OCI-LY7 (cell line): ENCODE data around the gene CCDC92. TPM values are rescaled to one million over a fixed set of nuclear protein-coding genes. Genes with fewer than 3 reads are reported as not detected.

ENCODE experiments used
- BruUV-seq: library from RNA; stranded (reverse); fragments of 400-500 nt; replicated peaks from 2 replicates; lab custom pipeline; 2021; lab: Mats Ljungman, UMichigan
- CTCF ChIA-PET: fragments of 300-600 bp; sonication (Branson Sonifier 250); formaldehyde crosslinking; loops from one replicate; lab custom pipeline; 2022; ENCODE audit warnings: antibody characterized with exemption; ENCODE audit not compliant: unreplicated experiment; lab: Charles Lee
- POLR2A ChIA-PET: fragments of 300-600 bp; sonication (Branson Sonifier 250); formaldehyde crosslinking; loops from one replicate; lab custom pipeline; 2022; ENCODE audit warnings: antibody characterized with exemption; lab: Charles Lee
- DNase-seq: peaks from one replicate; pipeline ENCODE4 v3.0.0-alpha.2; 2015; ENCODE audit warnings: low spot score
- H2AFZ ChIP-seq: fragments of 200-600 bp; sonication (generic), shearing (Covaris generic); 2 replicates; pipeline ENCODE4 v1.6.1; 2014; ENCODE audit warnings: mild to moderate bottlenecking, antibody characterized with exemption, low read length, moderate library complexity
- H3K27ac ChIP-seq: fragments of 200-600 bp; sonication (generic); 2 replicates; pipeline ENCODE4 v1.5.1; 2014; ENCODE audit warnings: mixed run types, low read depth, mild to moderate bottlenecking, moderate library complexity, low read length, inconsistent platforms; ENCODE audit not compliant: poor library complexity, severe bottlenecking
- H3K36me3 ChIP-seq: fragments of 200-600 bp; sonication (generic); 2 replicates; pipeline ENCODE4 v1.6.1; 2014; ENCODE audit warnings: mild to moderate bottlenecking, antibody characterized with exemption, low read length, moderate library complexity, mixed read lengths; ENCODE audit not compliant: insufficient read depth
- H3K4me1 ChIP-seq: fragments of 200-600 bp; sonication (generic); 2 replicates; pipeline ENCODE4 v1.5.1; 2014; ENCODE audit warnings: mild to moderate bottlenecking, low read length; ENCODE audit not compliant: insufficient read depth, poor library complexity, severe bottlenecking
- H3K4me2 ChIP-seq: fragments of 200-600 bp; sonication (generic); 2 replicates; pipeline ENCODE4 v1.6.1; 2014; ENCODE audit warnings: mild to moderate bottlenecking, low read length
- H3K4me3 ChIP-seq: fragments of 200-600 bp; sonication (generic); 2 replicates; pipeline ENCODE4 v1.5.1; 2014; ENCODE audit warnings: mild to moderate bottlenecking, low read depth, low read length; ENCODE audit not compliant: poor library complexity, severe bottlenecking
- H3K79me2 ChIP-seq: fragments of 200-600 bp; sonication (generic); 2 replicates; pipeline ENCODE4 v1.6.1; 2016; ENCODE audit warnings: low read depth, mild to moderate bottlenecking, low read length, moderate library complexity, mixed read lengths; ENCODE audit not compliant: insufficient read depth
- H3K9me2 ChIP-seq: fragments of 200-600 bp; sonication (generic); 2 replicates; pipeline ENCODE4 v1.6.1; 2016; ENCODE audit warnings: mild to moderate bottlenecking, low read length, mixed read lengths; ENCODE audit not compliant: insufficient read depth
- H3K9me3 ChIP-seq: fragments of 200-600 bp; sonication (generic); 2 replicates; pipeline ENCODE4 v1.6.1; 2014; ENCODE audit warnings: mild to moderate bottlenecking, mixed run types, low read length, mixed read lengths
- H4K20me1 ChIP-seq: fragments of 200-600 bp; sonication (generic); 2 replicates; pipeline ENCODE4 v1.6.1; 2014; ENCODE audit warnings: mild to moderate bottlenecking, antibody characterized with exemption, low read length, moderate library complexity, mixed read lengths; ENCODE audit not compliant: insufficient read depth
- EZH2phosphoT487 ChIP-seq: fragments of 200-600 bp; sonication (generic); IDR thresholded peaks from 2 replicates; pipeline ENCODE4 v1.6.1; 2018; ENCODE audit warnings: low read depth, borderline replicate concordance, mild to moderate bottlenecking, mixed run types, antibody characterized with exemption, low read length, moderate library complexity, mixed read lengths
- intact Hi-C: fragments of 100-400 bp; cut with micrococcal nuclease; formaldehyde crosslinking; loops from one replicate; pipeline ENCODE4 v1.10.0; 2022; ENCODE audit not compliant: unreplicated experiment
- total RNA-seq, 2 experiments: library from RNA; depleted of rRNA in 1 of 2; stranded (reverse); fragments of >200 nt in 1 of 2; shearing (Covaris generic) in 1 of 2; gene quantifications; 2 replicates each; pipeline ENCODE4 v1.2.3, GENCODE V29; 2014 to 2022
- TF ChIP-seq, protein P1 (sequence below): fragments of 200-600 bp; sonication (generic); conservative IDR thresholded peaks from 2 replicates; pipeline ENCODE4 v1.5.1; 2014; ENCODE audit warnings: mild to moderate bottlenecking, antibody characterized with exemption, low read length, moderate library complexity, mixed read lengths

Gene CCDC92
- total RNA-seq, 2 experiments from 2014 or later, result 3.1 to 12.3 TPM

- TF ChIP-seq, protein P1, sequence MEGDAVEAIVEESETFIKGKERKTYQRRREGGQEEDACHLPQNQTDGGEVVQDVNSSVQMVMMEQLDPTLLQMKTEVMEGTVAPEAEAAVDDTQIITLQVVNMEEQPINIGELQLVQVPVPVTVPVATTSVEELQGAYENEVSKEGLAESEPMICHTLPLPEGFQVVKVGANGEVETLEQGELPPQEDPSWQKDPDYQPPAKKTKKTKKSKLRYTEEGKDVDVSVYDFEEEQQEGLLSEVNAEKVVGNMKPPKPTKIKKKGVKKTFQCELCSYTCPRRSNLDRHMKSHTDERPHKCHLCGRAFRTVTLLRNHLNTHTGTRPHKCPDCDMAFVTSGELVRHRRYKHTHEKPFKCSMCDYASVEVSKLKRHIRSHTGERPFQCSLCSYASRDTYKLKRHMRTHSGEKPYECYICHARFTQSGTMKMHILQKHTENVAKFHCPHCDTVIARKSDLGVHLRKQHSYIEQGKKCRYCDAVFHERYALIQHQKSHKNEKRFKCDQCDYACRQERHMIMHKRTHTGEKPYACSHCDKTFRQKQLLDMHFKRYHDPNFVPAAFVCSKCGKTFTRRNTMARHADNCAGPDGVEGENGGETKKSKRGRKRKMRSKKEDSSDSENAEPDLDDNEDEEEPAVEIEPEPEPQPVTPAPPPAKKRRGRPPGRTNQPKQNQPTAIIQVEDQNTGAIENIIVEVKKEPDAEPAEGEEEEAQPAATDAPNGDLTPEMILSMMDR, result no peak
- TF ChIP-seq EZH2phosphoT487, result no peak
- BruUV-seq, result no TSS peak
- intact Hi-C loops, result no loop called here
- ChIA-PET CTCF (no interaction called here), POLR2A (no interaction called here)
- no peaks in the 10 kb centered on the region for H3K9me2 ChIP-seq
- no peaks in the 10 kb centered on the region for H3K79me2 ChIP-seq
- no peak overlapping the region for H3K4me3 ChIP-seq
- no peak for DNase-seq
- H3K36me3 ChIP-seq, result no peaks in the 10 kb centered on the region
- no peak overlapping the region for H3K4me2 ChIP-seq
- H4K20me1 ChIP-seq, result no peaks in the 10 kb centered on the region
- H3K4me1 ChIP-seq, result no peaks in the 10 kb centered on the region
- no peak overlapping the region for H2AFZ ChIP-seq
- H3K27ac ChIP-seq, result no peak overlapping the region
- H3K9me3 ChIP-seq, result no peaks in the 10 kb centered on the region
Observed at GRCh38 chr12:123937707-123938591, 34.7 kb downstream of the CCDC92 start.

- Histone ChIP-seq H3K27ac (no peak overlapping the region), H4K20me1 (no peaks in the 10 kb centered on the region), H3K36me3 (no peaks in the 10 kb centered on the region), H3K9me2 (no peaks in the 10 kb centered on the region), H2AFZ (no peak overlapping the region), H3K9me3 (no peaks in the 10 kb centered on the region), H3K79me2 (no peaks in the 10 kb centered on the region), H3K4me1 (no peaks in the 10 kb centered on the region), H3K4me2 (no peak overlapping the region), H3K4me3 (no peak overlapping the region)
- POLR2A ChIA-PET, result no interaction called here
- intact Hi-C loops, result no loop called here
- CTCF ChIA-PET, result no interaction called here
- BruUV-seq, result no TSS peak
- TF ChIP-seq EZH2phosphoT487, result no peak
- TF ChIP-seq, protein P1, result no peak
- no peak for DNase-seq
Observed at GRCh38 chr12:123936956-123937706, 35.5 kb downstream of the CCDC92 start.
